Glutamatergic neuron (in vitro differentiated cells): ENCODE data around the gene MAN2B2. TPM values are rescaled to one million over a fixed set of nuclear protein-coding genes. Genes with fewer than 3 reads are reported as not detected.

Experiments used
- DNase-seq: peaks from one replicate; pipeline ENCODE4 v3.0.0; 2022
- H3K27ac Mint-ChIP-seq: one replicate; pipeline ENCODE4 v1.8.0; 2020; ENCODE audit warnings: mild to moderate bottlenecking, mixed read lengths, inconsistent platforms; ENCODE audit not compliant: unreplicated experiment
- H3K27me3 Mint-ChIP-seq: one replicate; pipeline ENCODE4 v1.8.0; 2020; ENCODE audit warnings: mild to moderate bottlenecking, moderate library complexity, mixed read lengths, inconsistent platforms; ENCODE audit not compliant: unreplicated experiment
- H3K36me3 Mint-ChIP-seq: one replicate; pipeline ENCODE4 v1.8.0; 2020; ENCODE audit warnings: mild to moderate bottlenecking, mixed read lengths, inconsistent platforms; ENCODE audit not compliant: unreplicated experiment
- H3K4me1 Mint-ChIP-seq: one replicate; pipeline ENCODE4 v1.8.0; 2020; ENCODE audit warnings: mild to moderate bottlenecking, low read depth, mixed read lengths, inconsistent platforms; ENCODE audit not compliant: unreplicated experiment
- H3K4me3 Mint-ChIP-seq: one replicate; pipeline ENCODE4 v1.8.0; 2020; ENCODE audit warnings: mild to moderate bottlenecking, mixed read lengths, inconsistent platforms; ENCODE audit not compliant: unreplicated experiment
- H3K9me3 Mint-ChIP-seq: one replicate; pipeline ENCODE4 v1.8.0; 2020; ENCODE audit warnings: mild to moderate bottlenecking, moderate library complexity, mixed read lengths, inconsistent platforms; ENCODE audit not compliant: unreplicated experiment
- total RNA-seq: library from RNA; stranded (reverse); fragmentation: NEBNext Ultra II Directional; extraction: Animal tissue kit (Norgen Biotek cat#: 25700); gene quantifications from one replicate; pipeline ENCODE4 v1.2.1, GENCODE V29; 2021; ENCODE audit not compliant: unreplicated experiment
- TF ChIP-seq, protein P1 (sequence below): fragments of 200-600 bp; sonication (generic); IDR thresholded peaks from one replicate; pipeline ENCODE4 v1.5.0; 2021; ENCODE audit not compliant: partially characterized antibody, unreplicated experiment

The MAN2B2 gene
- total RNA-seq, 1 donor from 2014 or later, result 15.5 TPM

DNA sequence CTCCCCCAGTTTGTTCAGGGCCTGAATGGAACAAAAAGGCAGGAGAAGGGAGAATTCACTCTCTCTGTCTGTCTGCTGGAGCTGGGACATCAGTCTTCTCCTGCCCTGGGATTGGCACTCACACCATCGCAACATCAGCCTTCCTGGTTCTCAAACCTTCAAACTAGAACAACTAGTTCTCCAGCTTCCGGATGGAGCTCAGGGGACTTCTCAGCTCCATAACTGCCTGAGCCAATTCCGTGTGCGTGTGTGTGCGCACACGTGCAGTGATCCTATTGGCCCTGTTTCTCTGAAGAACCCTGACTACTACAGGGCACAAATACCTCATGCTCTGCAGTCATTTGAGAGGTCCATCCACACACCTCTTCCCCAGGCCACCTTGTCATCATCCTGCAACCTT is 18.7 kb upstream of the MAN2B2 start:
- peaks cover 8% of the 10 kb centered on the region for H3K9me3 Mint-ChIP-seq
- TF ChIP-seq, protein P1, sequence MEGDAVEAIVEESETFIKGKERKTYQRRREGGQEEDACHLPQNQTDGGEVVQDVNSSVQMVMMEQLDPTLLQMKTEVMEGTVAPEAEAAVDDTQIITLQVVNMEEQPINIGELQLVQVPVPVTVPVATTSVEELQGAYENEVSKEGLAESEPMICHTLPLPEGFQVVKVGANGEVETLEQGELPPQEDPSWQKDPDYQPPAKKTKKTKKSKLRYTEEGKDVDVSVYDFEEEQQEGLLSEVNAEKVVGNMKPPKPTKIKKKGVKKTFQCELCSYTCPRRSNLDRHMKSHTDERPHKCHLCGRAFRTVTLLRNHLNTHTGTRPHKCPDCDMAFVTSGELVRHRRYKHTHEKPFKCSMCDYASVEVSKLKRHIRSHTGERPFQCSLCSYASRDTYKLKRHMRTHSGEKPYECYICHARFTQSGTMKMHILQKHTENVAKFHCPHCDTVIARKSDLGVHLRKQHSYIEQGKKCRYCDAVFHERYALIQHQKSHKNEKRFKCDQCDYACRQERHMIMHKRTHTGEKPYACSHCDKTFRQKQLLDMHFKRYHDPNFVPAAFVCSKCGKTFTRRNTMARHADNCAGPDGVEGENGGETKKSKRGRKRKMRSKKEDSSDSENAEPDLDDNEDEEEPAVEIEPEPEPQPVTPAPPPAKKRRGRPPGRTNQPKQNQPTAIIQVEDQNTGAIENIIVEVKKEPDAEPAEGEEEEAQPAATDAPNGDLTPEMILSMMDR, result no peak
- peaks cover 6% of the 10 kb centered on the region for H3K36me3 Mint-ChIP-seq
- no peak overlapping the region for H3K4me3 Mint-ChIP-seq
- H3K4me1 Mint-ChIP-seq, result no peaks in the 10 kb centered on the region
- no peak for DNase-seq
- no peak overlapping the region for H3K27ac Mint-ChIP-seq
- H3K27me3 Mint-ChIP-seq, result peaks cover 25% of the 10 kb centered on the region

DNA sequence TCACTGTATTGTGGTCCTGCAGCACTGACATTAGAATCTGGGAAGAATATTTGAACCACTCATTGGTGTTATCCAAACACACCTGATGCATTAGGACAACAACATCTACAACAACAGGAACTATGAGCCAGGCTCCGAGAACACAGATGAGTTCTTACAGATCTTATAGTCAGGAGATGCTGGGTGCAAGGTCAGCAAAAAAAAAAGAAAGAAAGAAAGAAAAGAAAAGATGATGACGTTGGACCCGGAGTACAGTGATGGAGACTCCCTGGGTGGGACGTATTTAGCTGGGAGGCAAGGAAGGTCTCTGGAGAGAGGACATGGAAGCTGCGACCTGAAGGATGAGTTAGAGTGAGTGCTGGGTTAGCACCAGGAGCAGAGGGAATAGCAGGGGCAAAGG is 17.8 kb upstream of the MAN2B2 start:
- peak overlapping the region; percentile 48 for H3K4me3 Mint-ChIP-seq
- no peak for DNase-seq
- TF ChIP-seq, protein P1, result no peak
- H3K9me3 Mint-ChIP-seq, result peaks cover 6% of the 10 kb centered on the region
- peaks cover 6% of the 10 kb centered on the region for H3K36me3 Mint-ChIP-seq
- H3K27ac Mint-ChIP-seq, result peak overlapping the region; percentile 20
- H3K4me1 Mint-ChIP-seq, result peaks cover 7% of the 10 kb centered on the region
- H3K27me3 Mint-ChIP-seq, result peaks cover 33% of the 10 kb centered on the region

DNA sequence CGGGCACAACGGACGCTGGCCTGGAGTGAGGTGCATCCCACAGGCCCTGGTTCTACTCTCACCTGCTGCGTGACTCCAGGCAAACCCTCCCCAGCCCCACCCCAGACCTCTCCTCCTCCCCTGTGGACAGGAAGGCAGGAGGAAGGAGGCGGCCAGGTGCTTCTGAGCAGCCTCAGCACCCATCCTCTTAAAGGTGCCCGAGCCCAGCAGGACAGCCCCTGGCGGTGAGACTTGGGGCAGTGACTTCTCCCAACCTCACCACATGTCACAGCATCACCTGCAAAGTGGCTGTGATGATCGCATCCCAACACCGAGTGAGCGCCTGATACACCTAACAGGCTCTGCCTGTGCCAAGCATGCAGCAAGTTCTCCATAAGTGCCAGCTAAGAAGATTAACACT is 17.1 kb upstream of the MAN2B2 start:
- DNase-seq, result no peak
- Mint-ChIP-seq H3K9me3 (peaks cover 8% of the 10 kb centered on the region), H3K27ac (no peak overlapping the region), H3K4me1 (peaks cover 7% of the 10 kb centered on the region), H3K27me3 (peaks cover 34% of the 10 kb centered on the region), H3K36me3 (peaks cover 6% of the 10 kb centered on the region), H3K4me3 (no peak overlapping the region)
- TF ChIP-seq, protein P1, result no peak

DNA sequence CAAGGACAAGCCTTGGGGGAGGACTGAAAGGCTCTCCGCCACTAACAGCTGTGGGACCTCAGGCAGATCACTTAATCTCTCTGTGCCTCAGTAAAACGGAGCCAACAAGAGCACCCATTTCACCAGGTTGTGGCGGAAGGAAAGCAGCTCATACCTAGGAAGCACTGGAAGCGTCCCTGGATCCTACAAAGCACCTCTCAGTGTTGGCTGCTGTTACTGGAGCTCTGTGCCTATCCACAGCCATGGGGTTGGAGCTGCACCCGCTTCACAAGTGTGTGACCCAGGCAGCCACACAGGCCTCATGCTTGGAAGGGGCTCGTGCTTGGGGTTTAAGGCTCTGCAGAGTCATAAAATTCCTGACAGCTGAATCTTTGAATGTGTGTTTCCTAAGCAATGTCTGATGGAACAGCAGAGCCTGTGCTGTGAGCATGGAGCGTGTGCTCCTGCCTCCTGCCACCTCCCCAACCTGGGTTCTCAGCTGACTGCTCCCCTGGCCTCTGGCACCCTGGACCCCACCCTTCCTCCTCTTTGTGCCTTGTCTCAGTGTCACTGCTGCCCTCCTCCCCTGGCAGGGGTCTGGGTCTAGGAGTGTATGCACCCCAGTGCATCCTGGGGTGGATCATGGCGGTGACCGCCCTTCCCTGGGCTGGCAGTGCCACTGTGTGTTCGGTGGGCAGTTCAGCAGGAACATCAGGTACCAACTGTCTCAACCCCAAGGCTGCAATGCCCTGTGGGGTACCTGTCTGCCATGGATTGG is 14.4 kb upstream of the MAN2B2 start:
- Mint-ChIP-seq H3K36me3 (peaks cover 11% of the 10 kb centered on the region), H3K9me3 (peaks cover 7% of the 10 kb centered on the region), H3K4me3 (no peak overlapping the region), H3K4me1 (peaks cover 7% of the 10 kb centered on the region), H3K27ac (no peak overlapping the region), H3K27me3 (peaks cover 33% of the 10 kb centered on the region)
- TF ChIP-seq, protein P1, result no peak
- no peak for DNase-seq

DNA sequence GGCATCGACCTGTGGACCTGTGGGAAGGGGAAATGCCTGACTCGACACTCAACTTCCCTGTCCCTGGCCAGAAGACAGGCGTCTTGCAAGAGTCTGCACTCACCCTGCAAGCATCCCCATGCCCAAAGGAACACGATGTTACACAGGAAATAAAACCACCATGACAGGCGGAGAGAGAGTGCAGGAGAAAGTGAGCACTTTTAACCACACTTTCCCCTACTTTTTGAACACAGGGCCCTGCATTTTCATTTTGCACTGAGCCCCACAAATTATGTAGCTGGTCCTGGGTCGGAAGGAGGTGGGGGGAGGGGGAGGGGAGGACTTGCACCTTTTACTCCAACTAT is 13.8 kb upstream of the MAN2B2 start:
- TF ChIP-seq, protein P1, result no peak
- H3K4me3 Mint-ChIP-seq, result no peak overlapping the region
- no peak overlapping the region for H3K27ac Mint-ChIP-seq
- peaks cover 7% of the 10 kb centered on the region for H3K4me1 Mint-ChIP-seq
- peaks cover 11% of the 10 kb centered on the region for H3K36me3 Mint-ChIP-seq
- no peak for DNase-seq
- H3K27me3 Mint-ChIP-seq, result peaks cover 39% of the 10 kb centered on the region
- H3K9me3 Mint-ChIP-seq, result peaks cover 7% of the 10 kb centered on the region
